Loucy (cell line): ENCODE measurements around the gene CTIF.

Experiments
- EZH2phosphoT487 ChIP-seq: fragments of 200-600 bp; IDR thresholded peaks from 2 replicates; pipeline ENCODE4 v1.6.1; 2018; ENCODE audit warnings: antibody characterized with exemption, mild to moderate bottlenecking, moderate library complexity, borderline replicate concordance
- TF ChIP-seq, protein P1 (sequence below): fragments of 200-600 bp; sonication (generic); conservative IDR thresholded peaks from 2 replicates; pipeline ENCODE4 v1.5.1; 2014; ENCODE audit warnings: mild to moderate bottlenecking, antibody characterized with exemption, low read length

DNA sequence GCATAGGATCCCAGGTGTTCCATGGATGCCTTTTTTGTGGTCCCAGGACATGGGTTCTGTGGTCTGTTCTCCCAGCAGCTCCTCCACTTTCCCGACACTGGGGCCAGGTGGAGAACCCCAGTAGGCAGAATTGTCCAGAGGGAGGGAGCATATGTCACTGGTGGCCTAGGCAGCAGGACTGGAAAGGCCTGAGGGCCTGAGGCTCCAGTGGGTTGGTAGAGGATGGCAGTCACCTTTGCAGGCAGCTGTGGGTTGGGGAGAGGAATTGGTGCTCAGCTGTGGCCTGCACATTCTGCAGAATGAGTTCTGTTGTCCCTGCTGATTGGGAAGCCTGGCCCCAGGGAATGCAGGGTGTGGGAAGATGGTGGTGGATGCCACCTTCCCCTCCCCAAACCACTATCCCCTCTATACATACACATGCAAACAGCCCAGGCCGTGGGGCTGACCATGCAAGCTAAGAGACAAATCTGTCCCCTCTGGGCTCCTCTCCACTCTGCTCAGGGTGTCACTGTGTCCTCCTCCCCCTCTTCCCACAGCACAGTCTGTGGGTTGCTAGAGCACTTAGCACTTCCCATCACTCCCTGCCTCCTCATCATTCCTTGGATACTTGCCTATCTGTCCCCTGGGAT, 11.4 kb downstream of the CTIF start:
- TF ChIP-seq, protein P1, sequence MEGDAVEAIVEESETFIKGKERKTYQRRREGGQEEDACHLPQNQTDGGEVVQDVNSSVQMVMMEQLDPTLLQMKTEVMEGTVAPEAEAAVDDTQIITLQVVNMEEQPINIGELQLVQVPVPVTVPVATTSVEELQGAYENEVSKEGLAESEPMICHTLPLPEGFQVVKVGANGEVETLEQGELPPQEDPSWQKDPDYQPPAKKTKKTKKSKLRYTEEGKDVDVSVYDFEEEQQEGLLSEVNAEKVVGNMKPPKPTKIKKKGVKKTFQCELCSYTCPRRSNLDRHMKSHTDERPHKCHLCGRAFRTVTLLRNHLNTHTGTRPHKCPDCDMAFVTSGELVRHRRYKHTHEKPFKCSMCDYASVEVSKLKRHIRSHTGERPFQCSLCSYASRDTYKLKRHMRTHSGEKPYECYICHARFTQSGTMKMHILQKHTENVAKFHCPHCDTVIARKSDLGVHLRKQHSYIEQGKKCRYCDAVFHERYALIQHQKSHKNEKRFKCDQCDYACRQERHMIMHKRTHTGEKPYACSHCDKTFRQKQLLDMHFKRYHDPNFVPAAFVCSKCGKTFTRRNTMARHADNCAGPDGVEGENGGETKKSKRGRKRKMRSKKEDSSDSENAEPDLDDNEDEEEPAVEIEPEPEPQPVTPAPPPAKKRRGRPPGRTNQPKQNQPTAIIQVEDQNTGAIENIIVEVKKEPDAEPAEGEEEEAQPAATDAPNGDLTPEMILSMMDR: no peak
- TF ChIP-seq EZH2phosphoT487: no peak
